ENCODE measurements around the gene CLRN3. TPM values are rescaled to one million over a fixed set of nuclear protein-coding genes. Genes with fewer than 3 reads are reported as not detected.

Gene CLRN3
- total RNA-seq, 4 donors from 2014 or later = not detected

GRCh38 chr10:127851661-127852194, 41.0 kb downstream of the CLRN3 start:
- no peak for TF ChIP-seq CTCF (IDR thresholded peaks at IDR 0.05; ENCODE audit: low read depth)

- TF ChIP-seq CTCF (IDR thresholded peaks at IDR 0.05; ENCODE audit: low read depth) = no peak
Measured at GRCh38 chr10:127850944-127851343, 41.8 kb downstream of the CLRN3 start.

GRCh38 chr10:127849921-127850320, 42.8 kb downstream of the CLRN3 start:
- no peak for TF ChIP-seq CTCF (IDR thresholded peaks at IDR 0.05; ENCODE audit: low read depth)

GRCh38 chr10:127849224-127849623, 43.5 kb downstream of the CLRN3 start:
- no peak for TF ChIP-seq CTCF (IDR thresholded peaks at IDR 0.05; ENCODE audit: low read depth)

- no peak for TF ChIP-seq CTCF (IDR thresholded peaks at IDR 0.05; ENCODE audit: low read depth)
Measured at GRCh38 chr10:127848226-127848625, 44.5 kb downstream of the CLRN3 start.

GRCh38 chr10:127845756-127846155, 47.0 kb downstream of the CLRN3 start:
- TF ChIP-seq CTCF (IDR thresholded peaks at IDR 0.05; ENCODE audit: low read depth) = no peak

- TF ChIP-seq CTCF (IDR thresholded peaks at IDR 0.05; ENCODE audit: low read depth) = no peak
Measured at GRCh38 chr10:127840884-127841283, 51.9 kb downstream of the CLRN3 start.

All from subcutaneous adipose tissue (tissue), 4 donors.